GM19395 (cell line): ENCODE results near the gene TMEM163.

Experiments
- ATAC-seq: cut with Tn5 transposase; IDR thresholded peaks from one replicate; pipeline ENCODE4 v1.9.1; 2021; ENCODE audit warnings: mild to moderate bottlenecking, moderate library complexity; ENCODE audit not compliant: unreplicated experiment

TMEM163 gene

GRCh38 chr2:134694411-134694810 is 24.4 kb downstream of the TMEM163 start:
- ATAC-seq, result no peak

GRCh38 chr2:134693359-134694330 is 25.2 kb downstream of the TMEM163 start:
- ATAC-seq, result no peak

- peak; percentile 78 for ATAC-seq
Observed at GRCh38 chr2:134692499-134692898, 26.3 kb downstream of the TMEM163 start.

- ATAC-seq, result peak; percentile 59
Observed at GRCh38 chr2:134690629-134691215, 28.1 kb downstream of the TMEM163 start.

- no peak for ATAC-seq
Observed at GRCh38 chr2:134689315-134689714, 29.5 kb downstream of the TMEM163 start.

- ATAC-seq, result no peak
Observed at GRCh38 chr2:134685967-134686366, 32.8 kb downstream of the TMEM163 start.

GRCh38 chr2:134683561-134684112 is 35.2 kb downstream of the TMEM163 start:
- ATAC-seq, result peak; percentile 90

- no peak for ATAC-seq
Observed at GRCh38 chr2:134682726-134683125, 36.1 kb downstream of the TMEM163 start.

GRCh38 chr2:134681201-134681600 is 37.6 kb downstream of the TMEM163 start:
- ATAC-seq, result no peak

GRCh38 chr2:134679745-134680144 is 39.1 kb downstream of the TMEM163 start:
- no peak for ATAC-seq

GRCh38 chr2:134679294-134679693 is 39.5 kb downstream of the TMEM163 start:
- ATAC-seq, result no peak

- no peak for ATAC-seq
Observed at GRCh38 chr2:134677856-134678756, 40.7 kb downstream of the TMEM163 start.

GRCh38 chr2:134676960-134677359 is 41.8 kb downstream of the TMEM163 start:
- ATAC-seq, result no peak

- no peak for ATAC-seq
Observed at GRCh38 chr2:134675314-134675713, 43.5 kb downstream of the TMEM163 start.

GRCh38 chr2:134674687-134675086 is 44.1 kb downstream of the TMEM163 start:
- ATAC-seq, result no peak

- no peak for ATAC-seq
Observed at GRCh38 chr2:134671513-134671912, 47.3 kb downstream of the TMEM163 start.

GRCh38 chr2:134670955-134671354 is 47.8 kb downstream of the TMEM163 start:
- no peak for ATAC-seq

GRCh38 chr2:134669731-134670669 is 48.8 kb downstream of the TMEM163 start:
- ATAC-seq, result no peak

GRCh38 chr2:134668821-134669220 is 50.0 kb downstream of the TMEM163 start:
- peak; percentile 74 for ATAC-seq

- no peak for ATAC-seq
Observed at GRCh38 chr2:134667541-134667940, 51.3 kb downstream of the TMEM163 start.
